ENCODE measurements around the gene SEC31B.
A peak's percentile ranks its signal among the peaks of the same experiment; 100 is the strongest.

SEC31B gene

DNA sequence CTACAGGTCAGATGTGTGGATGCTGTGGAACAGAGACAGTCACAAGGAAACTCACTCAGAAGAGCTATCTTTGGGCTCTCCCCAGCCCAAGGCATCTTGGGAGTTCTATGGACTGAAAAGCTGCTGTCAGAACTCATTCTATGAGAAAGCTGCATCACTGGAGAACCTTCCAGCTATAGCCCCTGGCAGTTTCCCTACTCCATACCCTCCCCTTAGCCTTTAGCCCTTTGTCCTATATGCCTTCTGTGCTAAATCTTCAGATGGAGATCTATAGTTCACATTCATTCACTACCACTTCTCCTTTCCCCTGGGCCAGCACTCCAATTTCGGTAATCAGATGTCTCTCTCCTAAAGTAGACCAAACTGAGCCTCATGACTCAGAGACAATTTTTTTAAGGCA, 49.9 kb downstream of the SEC31B start:
- TF ChIP-seq CTCF (IDR thresholded peaks at IDR 0.05): no peak
- TF ChIP-seq ZFX (IDR thresholded peaks at IDR 0.05; ENCODE audit: borderline replicate concordance): no peak
- no peak overlapping the region for H3K27ac ChIP-seq

- TF ChIP-seq ZFX (IDR thresholded peaks at IDR 0.05; ENCODE audit: borderline replicate concordance) (no peak), CTCF (IDR thresholded peaks at IDR 0.05) (no peak)
- H3K27ac ChIP-seq: no peak overlapping the region
Measured at GRCh38 chr10:100468978-100469377, 50.7 kb downstream of the SEC31B start.

GRCh38 chr10:100468322-100468721, 51.3 kb downstream of the SEC31B start:
- H3K27ac ChIP-seq: no peak overlapping the region
- TF ChIP-seq ZFX (IDR thresholded peaks at IDR 0.05; ENCODE audit: borderline replicate concordance): no peak

DNA sequence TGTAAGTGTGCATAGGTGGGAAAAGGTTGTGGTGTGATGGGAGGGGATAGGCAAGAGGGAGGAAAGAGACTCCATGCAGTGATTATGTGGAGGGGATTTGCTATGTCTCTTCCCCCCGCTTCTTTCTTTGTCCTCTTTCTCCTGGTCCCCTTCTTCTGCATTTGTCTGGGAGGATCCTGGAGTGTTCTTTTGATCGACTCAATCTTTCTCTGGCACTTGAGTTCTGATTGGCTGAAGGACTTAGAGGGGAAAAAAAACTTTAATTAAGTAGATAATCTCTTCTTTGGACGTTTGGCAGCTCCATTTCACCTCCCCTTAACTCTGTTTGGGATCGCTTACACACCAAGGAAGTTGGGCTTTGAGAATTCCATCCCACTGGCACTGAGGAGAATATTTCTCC, 57.0 kb downstream of the SEC31B start, which contains the start of gene WNT8B:
WNT8B (plus strand) TSS at position 301 of the 400 bp plus-strand sequence. CDS start 160 bp downstream, outside the sequence.
- TF ChIP-seq ZFX (IDR thresholded peaks at IDR 0.05; ENCODE audit: borderline replicate concordance) (no peak), CTCF (IDR thresholded peaks at IDR 0.05) (no peak)

GRCh38 chr10:100448951-100449350, 70.7 kb downstream of the SEC31B start:
- TF ChIP-seq ZFX (IDR thresholded peaks at IDR 0.05; ENCODE audit: borderline replicate concordance): no peak
- no peak for TF ChIP-seq CTCF (IDR thresholded peaks at IDR 0.05)
- H3K27ac ChIP-seq: no peak overlapping the region

More for the DNA sequence above, 57.0 kb downstream of the SEC31B start, which contains the start of gene WNT8B:
- H3K27ac ChIP-seq: no peak within 1 kb of the TSS

GRCh38 chr10:100447663-100448062, 72.0 kb downstream of the SEC31B start:
- TF ChIP-seq CTCF (IDR thresholded peaks at IDR 0.05) (no peak), ZFX (IDR thresholded peaks at IDR 0.05; ENCODE audit: borderline replicate concordance) (no peak)
- H3K27ac ChIP-seq: no peak overlapping the region

GRCh38 chr10:100446130-100446761, 73.4 kb downstream of the SEC31B start:
- H3K27ac ChIP-seq: no peak overlapping the region
- TF ChIP-seq CTCF (IDR thresholded peaks at IDR 0.05): no peak
- no peak for TF ChIP-seq ZFX (IDR thresholded peaks at IDR 0.05; ENCODE audit: borderline replicate concordance)

DNA sequence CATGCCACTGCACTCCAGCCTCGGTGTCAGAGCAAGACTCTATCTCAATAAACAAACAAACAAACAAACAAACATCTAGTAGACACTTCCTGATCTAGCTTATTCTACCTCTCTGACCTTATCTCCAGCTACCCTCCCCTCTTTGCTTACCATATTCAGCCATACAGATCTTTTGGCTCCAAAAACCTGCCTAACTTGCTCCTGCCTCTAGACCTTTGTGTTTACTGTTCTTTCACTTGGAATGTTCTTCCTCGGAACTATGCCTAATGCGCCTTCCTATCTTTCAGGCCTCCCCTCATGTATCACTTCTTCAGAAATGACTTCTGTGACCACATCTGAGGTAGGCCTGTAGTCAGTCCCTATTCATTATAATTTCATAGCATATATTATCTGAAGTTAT, 77.1 kb downstream of the SEC31B start:
- TF ChIP-seq CTCF (IDR thresholded peaks at IDR 0.05) (no peak), ZFX (IDR thresholded peaks at IDR 0.05; ENCODE audit: borderline replicate concordance) (no peak)
- H3K27ac ChIP-seq: peak overlapping the region; percentile 59

All from 22Rv1 (cell line).